ENCODE results near the gene SPATA46. TPM values are rescaled to one million over a fixed set of nuclear protein-coding genes. Genes with fewer than 3 reads are reported as not detected.

SPATA46 gene
- total and polyA plus RNA-seq, 2 donors (not counting 3 experiments of a cell fraction or from before 2014, with no cell fraction given) = not detected

GRCh38 chr1:162389971-162390370 lies 13.3 kb upstream of the SPATA46 start:
- no peaks in the 10 kb centered on the region for H4K20me1 ChIP-seq (replicated peaks; ENCODE audit: control insufficient read depth, extremely low read depth, insufficient read depth, low read length)
- H3K4me3 ChIP-seq (replicated peaks in 1 of 3; ENCODE audit: insufficient read depth in 1 of 3, low read depth in 1 of 3, low read length in 3 of 3) = no peak overlapping the region
- no peak for FAIRE-seq
- no peak for DNase-seq (ENCODE audit: low read depth, low spot score)
- intact Hi-C loops (cut with micrococcal nuclease) = loop anchor here (5.0 kb wide), 1 partner anchor 83 kb away; no protein-coding TSS in a partner anchor
- H3K4me2 ChIP-seq (ENCODE audit: insufficient read depth, low read length) = no peak overlapping the region
- TF ChIP-seq GATA2 (IDR thresholded peaks at IDR 0.05; ENCODE audit: insufficient read depth, insufficient read length, low read depth, low read length) (no peak), MAX (IDR thresholded peaks at IDR 0.05; ENCODE audit: insufficient read depth, insufficient read length) (no peak), FOS (IDR thresholded peaks at IDR 0.05; ENCODE audit: borderline replicate concordance, insufficient read depth, low read length) (no peak), POLR2AphosphoS5 (IDR thresholded peaks at IDR 0.05; ENCODE audit: insufficient read depth, low read depth, low read length) (no peak), EZH2 (IDR thresholded peaks at IDR 0.05; ENCODE audit: borderline replicate concordance, low read depth, low read length, severe bottlenecking) (no peak), JUN (IDR thresholded peaks at IDR 0.05; ENCODE audit: borderline replicate concordance, insufficient read depth, insufficient read length, low read depth) (no peak)
- H3K4me1 ChIP-seq (ENCODE audit: control insufficient read depth, extremely low read depth, insufficient read depth, low read length) = no peaks in the 10 kb centered on the region
- dilution Hi-C loops (cut with MboI; ENCODE audit: extremely low pct_ligation_motif_present, low sequenced_read_pairs) = no loop called here
- POLR2A ChIA-PET = no interaction called here
- no peak overlapping the region for H3K27ac ChIP-seq (ENCODE audit: insufficient read depth, low read depth, low read length)
- H3K27me3 ChIP-seq (ENCODE audit: control insufficient read depth in 2 of 2, insufficient read depth in 2 of 2, low read length in 2 of 2) = no peaks in the 10 kb centered on the region
- H3K9me3 ChIP-seq (replicated peaks; ENCODE audit: control insufficient read depth, insufficient read depth, low read length) = no peaks in the 10 kb centered on the region
- H3K9me1 ChIP-seq (replicated peaks; ENCODE audit: control insufficient read depth, extremely low read depth, insufficient read depth, low read length) = no peaks in the 10 kb centered on the region
- no peaks in the 10 kb centered on the region for H3K79me2 ChIP-seq (ENCODE audit: control insufficient read depth, insufficient read depth, low read length)
- BruUV-seq (replicated peaks) = no TSS peak
- no peak overlapping the region for H2AFZ ChIP-seq (ENCODE audit: low read depth, low read length)
- H3K36me3 ChIP-seq (ENCODE audit: control insufficient read depth in 2 of 2, extremely low read depth in 1 of 2, insufficient read depth in 2 of 2, low read length in 2 of 2) = no peaks in the 10 kb centered on the region
- CTCF ChIA-PET = interaction anchor here (1.3 to 4.5 kb wide), 4 partner anchors 32 to 353 kb away, joined by 4 to 51 read pairs (median 16); no protein-coding TSS in a partner anchor
- H3K9ac ChIP-seq (replicated peaks; ENCODE audit: extremely low read depth, insufficient read depth, low read length) = no peak overlapping the region
